Keratinocyte (primary cell): Measurements from ENCODE around the gene DCLK1. TPM values are rescaled to one million over a fixed set of nuclear protein-coding genes. Genes with fewer than 3 reads are reported as not detected.

ENCODE experiments used
- DNase-seq: peaks from one replicate; pipeline ENCODE4 v3.0.0-alpha.2; 2011; ENCODE audit warnings: low read depth, missing footprints, low spot score
- FAIRE-seq: peaks from 2 replicates; lab custom pipeline; 2011; peaks lifted over from hg19 to GRCh38; lab: Jason Lieb, UNC
- H2AFZ ChIP-seq: 2 replicates; pipeline ENCODE4 v1.6.0; 2012; ENCODE audit warnings: low read length, control low read depth, inconsistent platforms; ENCODE audit not compliant: control insufficient read depth
- H3K27ac ChIP-seq: 2 replicates; pipeline ENCODE4 v1.5.1; 2011; ENCODE audit warnings: low read length; ENCODE audit not compliant: control insufficient read depth, insufficient read depth
- H3K27me3 ChIP-seq: 3 replicates; pipeline ENCODE4 v1.6.0; 2011; ENCODE audit warnings: low read length; ENCODE audit not compliant: control insufficient read depth, insufficient read depth; ENCODE audit errors: extremely low read depth
- H3K36me3 ChIP-seq, 2 experiments: 2 replicates in 1 of 2; 3 replicates in 1 of 2; pipeline ENCODE4 v1.5.1; 2011; ENCODE audit warnings: low read length in 2 of 2, mild to moderate bottlenecking in 1 of 2; ENCODE audit not compliant: control insufficient read depth in 2 of 2, insufficient read depth in 2 of 2; ENCODE audit errors: extremely low read depth in 1 of 2
- H3K4me1 ChIP-seq: 3 replicates; pipeline ENCODE4 v1.5.1; 2011; ENCODE audit warnings: low read length; ENCODE audit not compliant: control insufficient read depth, insufficient read depth; ENCODE audit errors: extremely low read depth
- H3K4me2 ChIP-seq: 3 replicates; pipeline ENCODE4 v1.6.0; 2011; ENCODE audit warnings: low read depth, low read length; ENCODE audit not compliant: control insufficient read depth, insufficient read depth; ENCODE audit errors: extremely low read depth
- H3K4me3 ChIP-seq, 3 experiments: fragments of 200-600 bp in 1 of 3; sonication (generic) in 1 of 3; 2 replicates in 2 of 3; 3 replicates in 1 of 3; pipeline ENCODE4 v1.5.1; 2011 to 2016; ENCODE audit warnings: low read length in 3 of 3, mild to moderate bottlenecking in 3 of 3, control low read depth in 2 of 3, inconsistent platforms in 1 of 3, low read depth in 1 of 3, mixed read lengths in 1 of 3, mixed run types in 1 of 3, moderate library complexity in 1 of 3; ENCODE audit not compliant: control insufficient read depth in 2 of 3, insufficient read depth in 2 of 3; ENCODE audit errors: extremely low read depth in 1 of 3
- H3K79me2 ChIP-seq: 2 replicates; pipeline ENCODE4 v1.6.0; 2012; ENCODE audit warnings: low read length; ENCODE audit not compliant: control insufficient read depth, insufficient read depth
- H3K9ac ChIP-seq: 3 replicates; pipeline ENCODE4 v1.6.0; 2011; ENCODE audit warnings: low read length; ENCODE audit not compliant: control insufficient read depth, insufficient read depth; ENCODE audit errors: extremely low read depth
- H3K9me1 ChIP-seq: 3 replicates; pipeline ENCODE4 v1.6.0; 2011; ENCODE audit warnings: low read length; ENCODE audit not compliant: control insufficient read depth, insufficient read depth; ENCODE audit errors: extremely low read depth
- H3K9me3 ChIP-seq: 2 replicates; pipeline ENCODE4 v1.5.1; 2012; ENCODE audit warnings: low read depth, low read length; ENCODE audit not compliant: control insufficient read depth
- H4K20me1 ChIP-seq: 3 replicates; pipeline ENCODE4 v1.6.0; 2011; ENCODE audit warnings: low read length; ENCODE audit not compliant: control insufficient read depth, insufficient read depth; ENCODE audit errors: extremely low read depth
- CTCF ChIP-seq, 3 experiments: IDR thresholded peaks in 1 of 3; conservative IDR thresholded peaks in 1 of 3; optimal IDR thresholded peaks in 1 of 3; 2 replicates in 2 of 3; 3 replicates in 1 of 3; pipeline versions ENCODE3 to v1.5.1; 2011; ENCODE audit warnings: low read length in 3 of 3, mild to moderate bottlenecking in 3 of 3, moderate library complexity in 2 of 3, control low read depth in 1 of 3, inconsistent platforms in 1 of 3; ENCODE audit not compliant: insufficient read depth in 2 of 3; ENCODE audit errors: extremely low read depth in 1 of 3
- EZH2 ChIP-seq: IDR thresholded peaks from one replicate; pipeline ENCODE4 v1.6.1; 2012; ENCODE audit warnings: inconsistent platforms, mild to moderate bottlenecking, low read length, moderate library complexity
- dilution Hi-C: fragments of 300-500 bp; cut with MboI; formaldehyde crosslinking; loops from one replicate; pipeline ENCODE4 v1.7.0; 2020; ENCODE audit warnings: low sequenced_read_pairs; ENCODE audit not compliant: extremely low pct_ligation_motif_present
- polyA plus RNA-seq, 5 experiments: library from polyadenylated mRNA; depleted of rRNA in 3 of 5; stranded (reverse) in 3 of 5; stranded (forward) in 1 of 5; unstranded in 1 of 5; fragments of >200 nt; gene quantifications; 1 replicate in 1 of 5; 2 replicates in 3 of 5; 3 replicates in 1 of 5; pipeline versions ENCODE4 v1.2.1 to v1.2.3, GENCODE V29; 2011 to 2012; ENCODE audit warnings: missing spikeins in 2 of 5, low read depth in 1 of 5, low replicate concordance in 1 of 5

Gene DCLK1
- polyA plus RNA-seq, 1 donor (not counting 4 experiments of a cell fraction or from before 2014, with no cell fraction given) = 0.04 TPM

GRCh38 chr13:35961461-35962220 lies 169.5 kb downstream of the DCLK1 start:
- no peak overlapping the region for H3K27ac ChIP-seq
- H3K9ac ChIP-seq = no peak overlapping the region
- DNase-seq (no peak), FAIRE-seq (no peak)
- H3K9me1 ChIP-seq = no peaks in the 10 kb centered on the region
- no peaks in the 10 kb centered on the region for H3K4me1 ChIP-seq
- no peak overlapping the region for H2AFZ ChIP-seq
- dilution Hi-C loops = no loop called here
- no peaks in the 10 kb centered on the region for H3K27me3 ChIP-seq
- H3K36me3 ChIP-seq = no peaks in the 10 kb centered on the region
- H3K79me2 ChIP-seq = no peaks in the 10 kb centered on the region
- no peak overlapping the region for H3K4me2 ChIP-seq
- H4K20me1 ChIP-seq = no peaks in the 10 kb centered on the region
- TF ChIP-seq CTCF (optimal IDR thresholded peaks at IDR 0.05 in 1 of 3, IDR thresholded peaks at IDR 0.05 in 1 of 3, conservative IDR thresholded peaks at IDR 0.05 in 1 of 3; ENCODE audit: extremely low read depth in 1 of 3, insufficient read depth in 2 of 3, low read length in 3 of 3) (no peak), EZH2 (no peak)
- no peak overlapping the region for H3K4me3 ChIP-seq
- peaks cover 3% of the 10 kb centered on the region for H3K9me3 ChIP-seq

GRCh38 chr13:35961002-35961401 lies 170.2 kb downstream of the DCLK1 start:
- H3K36me3 ChIP-seq = no peaks in the 10 kb centered on the region
- H3K27me3 ChIP-seq = no peaks in the 10 kb centered on the region
- no peak for DNase-seq
- H3K4me2 ChIP-seq = no peak overlapping the region
- H3K9me3 ChIP-seq = peaks cover 3% of the 10 kb centered on the region
- H2AFZ ChIP-seq = no peak overlapping the region
- no peak overlapping the region for H3K4me3 ChIP-seq
- H3K9ac ChIP-seq = no peak overlapping the region
- H4K20me1 ChIP-seq = no peaks in the 10 kb centered on the region
- dilution Hi-C loops = no loop called here
- H3K4me1 ChIP-seq = no peaks in the 10 kb centered on the region
- no peak overlapping the region for H3K27ac ChIP-seq
- no peaks in the 10 kb centered on the region for H3K79me2 ChIP-seq
- H3K9me1 ChIP-seq = no peaks in the 10 kb centered on the region
- TF ChIP-seq EZH2 (no peak), CTCF (optimal IDR thresholded peaks at IDR 0.05 in 1 of 3, IDR thresholded peaks at IDR 0.05 in 1 of 3, conservative IDR thresholded peaks at IDR 0.05 in 1 of 3; ENCODE audit: extremely low read depth in 1 of 3, insufficient read depth in 2 of 3, low read length in 3 of 3) (no peak)
- no peak for FAIRE-seq
